Endothelial cell of hepatic sinusoid (primary cell): Measurements from ENCODE around the gene VNN1.

Source experiments
- in situ Hi-C: cut with HindIII; loops from 2 replicates; pipeline ENCODE4 v1.10.0; 2017; ENCODE audit warnings: low sequenced_read_pairs

Gene VNN1

DNA sequence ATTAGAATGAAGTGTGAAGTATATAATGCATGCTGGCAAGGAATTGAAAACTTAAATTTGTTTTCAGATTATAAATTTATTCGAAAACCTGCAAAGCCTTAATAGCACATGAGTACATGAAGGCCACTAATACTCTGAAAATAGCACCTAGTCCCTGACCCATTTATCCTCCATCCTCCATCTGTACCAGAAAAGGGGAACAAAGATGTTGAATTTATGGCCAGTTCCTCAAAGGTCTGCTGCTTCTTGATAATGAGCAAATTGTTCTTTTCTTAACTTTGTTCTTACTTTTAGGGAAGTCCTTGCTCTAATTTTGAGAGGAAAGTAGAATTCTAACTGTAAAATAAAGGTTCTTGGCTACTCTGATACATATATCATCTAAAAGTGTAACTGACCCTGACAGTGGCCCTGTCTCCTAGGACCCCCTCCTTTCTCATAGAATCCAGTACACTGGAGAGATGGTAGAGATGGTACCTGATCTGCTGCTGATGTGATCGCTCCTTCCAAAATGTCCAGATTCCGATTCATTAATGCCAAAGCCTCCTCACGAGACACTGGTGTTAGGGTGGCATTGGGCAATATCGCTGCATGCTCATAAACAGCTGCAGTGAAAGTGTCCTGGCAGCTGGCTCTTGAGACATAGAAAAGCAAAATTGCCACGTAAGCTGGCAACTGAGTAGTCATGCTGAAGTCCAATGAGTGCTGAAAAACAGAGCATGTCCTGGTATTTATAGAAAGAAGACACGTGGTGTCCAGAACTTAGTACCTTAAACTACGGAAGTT is at the start of gene VNN1:
VNN1 (minus strand) TSS at position 704 of the 783 bp plus-strand sequence; CDS start at position 684, 20 bp downstream.
- in situ Hi-C loops, result no loop called here

DNA sequence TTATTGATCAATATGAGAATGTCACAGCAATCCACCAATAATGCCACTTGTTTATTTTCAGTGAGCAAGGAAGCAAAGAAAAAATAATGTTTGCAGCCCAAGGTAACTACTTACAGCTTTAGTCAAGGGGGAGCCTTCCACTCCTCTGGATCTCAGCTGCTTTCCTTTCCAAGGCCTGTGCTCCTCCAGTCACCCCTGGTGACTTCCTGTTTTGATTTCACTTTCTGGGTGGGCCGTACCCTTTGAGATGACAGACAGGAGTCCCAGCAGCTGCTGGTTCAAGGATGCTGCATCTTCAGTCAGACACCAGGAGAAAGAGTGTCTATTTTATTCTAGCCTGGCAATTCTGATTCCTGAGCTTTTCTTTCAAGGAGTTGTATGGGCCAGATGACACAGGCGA is 49.4 kb upstream of the VNN1 start:
- in situ Hi-C loops, result no loop called here

- in situ Hi-C loops, result no loop called here
These were observed 46.4 kb upstream of the VNN1 start for GRCh38 chr6:132760256-132760655.

DNA sequence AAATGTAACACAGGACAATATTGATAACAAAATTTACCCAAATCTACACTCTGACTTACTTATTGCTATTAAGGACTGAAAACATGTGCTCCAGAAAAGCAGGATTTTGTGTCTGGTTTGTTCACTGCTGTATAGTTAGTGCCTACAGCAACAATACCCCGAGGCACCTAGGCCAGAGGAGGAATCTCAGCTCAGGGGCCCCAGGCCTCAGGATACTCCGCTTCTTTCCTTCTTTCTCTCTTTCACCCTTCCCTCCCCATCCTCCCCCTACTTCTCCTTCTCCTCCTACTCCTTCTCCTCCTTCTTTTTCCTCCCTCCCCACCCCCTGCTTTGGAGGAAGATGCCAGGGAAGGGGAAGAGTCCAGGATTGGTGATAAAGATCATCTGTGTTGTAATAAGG is 44.8 kb upstream of the VNN1 start:
- in situ Hi-C loops, result no loop called here

DNA sequence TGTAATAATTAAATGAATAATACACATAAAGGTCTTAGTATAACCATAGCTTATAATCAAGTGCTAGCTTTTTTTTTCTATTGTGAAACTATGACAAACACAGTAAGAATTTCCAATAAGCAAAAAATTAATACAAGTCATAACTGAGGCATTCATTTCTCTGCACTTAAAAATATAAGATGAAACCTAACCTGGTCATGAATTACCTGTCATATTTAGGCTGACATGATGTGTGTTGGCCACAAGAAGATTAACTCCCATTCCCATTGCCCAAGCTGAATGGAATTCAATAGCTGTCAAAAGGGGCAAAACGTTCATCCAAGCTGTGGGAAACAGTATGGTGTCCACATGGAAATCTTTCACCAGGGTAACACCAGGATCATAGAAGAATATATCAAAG is 38.4 kb upstream of the VNN1 start:
- in situ Hi-C loops, result no loop called here

GRCh38 chr6:132751828-132752227 is 38.0 kb upstream of the VNN1 start:
- in situ Hi-C loops, result no loop called here

GRCh38 chr6:132751306-132751705 is 37.5 kb upstream of the VNN1 start:
- in situ Hi-C loops, result no loop called here

DNA sequence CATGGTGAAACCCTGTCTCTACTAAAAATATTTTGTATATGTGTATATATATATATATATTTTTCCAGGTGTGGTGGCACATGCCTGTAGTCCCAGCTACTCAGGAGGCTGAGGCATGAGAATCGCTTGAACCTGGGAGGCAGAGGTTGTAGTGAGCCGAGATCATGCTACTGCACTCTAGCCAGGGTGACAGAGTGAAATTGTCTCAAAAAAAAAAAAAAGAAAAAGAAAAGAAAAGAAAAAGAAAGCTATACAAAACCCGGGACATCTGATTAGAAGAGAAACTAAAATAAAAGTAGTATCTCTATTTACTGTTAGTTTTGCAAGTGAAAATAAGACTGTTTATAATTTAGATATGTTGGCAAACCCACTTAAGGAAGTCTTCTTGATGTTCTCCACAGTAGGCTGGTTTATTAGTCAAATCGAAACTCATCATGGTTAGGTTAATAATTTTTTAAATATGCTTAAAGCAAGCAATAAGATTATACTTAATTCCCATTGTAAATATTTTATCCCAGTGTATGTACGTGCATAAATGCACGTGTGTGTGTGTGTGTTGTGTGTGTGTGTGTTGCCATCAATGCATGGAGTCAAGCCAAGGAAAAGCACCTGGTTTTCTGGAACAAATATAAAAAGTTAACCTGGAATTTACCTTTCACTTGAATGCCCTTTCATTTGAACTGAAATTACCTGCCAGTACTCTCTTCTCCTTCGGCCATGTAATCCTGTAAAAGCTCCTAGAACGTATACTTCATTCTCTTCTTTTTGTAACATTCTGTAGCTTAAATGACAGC is 36.8 kb upstream of the VNN1 start:
- in situ Hi-C loops, result no loop called here

GRCh38 chr6:132749111-132749510 is 35.3 kb upstream of the VNN1 start:
- in situ Hi-C loops, result no loop called here

GRCh38 chr6:132748446-132748845 is 34.6 kb upstream of the VNN1 start:
- in situ Hi-C loops, result no loop called here

DNA sequence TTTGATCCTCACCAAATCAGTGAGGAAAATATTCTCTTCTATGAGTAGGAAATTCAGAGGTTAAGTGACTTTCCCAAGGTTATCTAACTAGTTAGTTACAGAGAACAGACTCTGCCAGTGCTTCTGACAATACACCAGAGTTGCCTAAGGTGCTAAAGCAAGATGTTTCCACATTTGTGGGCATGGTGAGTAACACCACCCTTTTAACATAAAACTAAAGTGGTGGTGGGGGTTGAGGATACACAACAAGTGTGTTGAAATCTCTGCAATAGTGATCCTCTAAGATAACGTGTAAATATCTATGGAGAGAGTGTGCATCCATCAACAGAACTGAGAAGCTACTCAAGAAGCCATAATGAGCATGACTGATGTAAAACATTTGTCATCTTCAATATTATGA is 32.2 kb upstream of the VNN1 start:
- in situ Hi-C loops, result no loop called here

DNA sequence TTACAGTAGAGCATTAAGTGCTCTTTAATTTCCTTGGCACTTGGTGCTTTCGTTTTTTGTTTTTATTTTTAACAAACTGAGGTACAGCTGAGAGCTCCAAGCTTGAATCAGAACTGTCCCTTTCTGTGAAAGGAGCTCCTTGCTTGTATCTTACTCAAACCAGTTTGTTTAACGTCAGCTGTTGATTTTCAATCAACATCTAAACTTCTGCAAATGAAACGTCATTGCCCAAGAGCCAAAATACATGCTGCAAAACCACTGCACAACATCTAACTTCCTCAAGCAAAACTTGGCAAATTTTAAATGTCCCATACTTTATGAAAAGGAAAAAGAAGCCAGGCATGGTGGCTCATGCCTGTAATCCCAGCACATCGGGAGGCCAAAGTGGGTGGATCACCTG is 28.6 kb upstream of the VNN1 start:
- in situ Hi-C loops, result no loop called here

- in situ Hi-C loops, result no loop called here
These were observed 27.4 kb upstream of the VNN1 start for GRCh38 chr6:132741281-132741680.

- in situ Hi-C loops, result no loop called here
These were observed 22.4 kb upstream of the VNN1 start for GRCh38 chr6:132736239-132736638.

DNA sequence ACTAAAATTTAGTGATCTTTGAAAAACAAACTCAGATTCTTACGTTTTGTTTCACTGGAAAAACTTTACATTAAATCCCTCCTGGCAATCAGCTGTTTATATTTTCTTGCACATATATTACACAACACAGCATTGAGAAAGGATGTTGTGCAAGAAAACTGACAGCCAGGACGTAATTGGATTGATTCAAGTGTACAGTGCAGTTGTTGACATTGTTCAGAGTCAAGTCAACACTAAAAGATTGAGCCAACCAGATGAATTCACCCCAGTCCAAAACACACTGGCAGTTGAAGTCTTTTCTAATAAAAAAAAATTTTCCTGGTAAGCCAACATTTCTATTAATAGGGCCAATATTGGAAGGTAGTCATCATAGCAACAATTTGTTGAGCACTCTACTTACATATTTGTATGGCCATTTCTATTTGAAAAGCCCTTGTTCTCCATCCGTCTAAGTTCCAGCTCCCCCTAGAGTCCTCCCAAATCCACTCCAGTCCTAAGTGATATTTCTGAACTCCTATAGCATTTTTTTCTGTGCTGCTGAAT is 20.9 kb upstream of the VNN1 start:
- in situ Hi-C loops, result no loop called here

DNA sequence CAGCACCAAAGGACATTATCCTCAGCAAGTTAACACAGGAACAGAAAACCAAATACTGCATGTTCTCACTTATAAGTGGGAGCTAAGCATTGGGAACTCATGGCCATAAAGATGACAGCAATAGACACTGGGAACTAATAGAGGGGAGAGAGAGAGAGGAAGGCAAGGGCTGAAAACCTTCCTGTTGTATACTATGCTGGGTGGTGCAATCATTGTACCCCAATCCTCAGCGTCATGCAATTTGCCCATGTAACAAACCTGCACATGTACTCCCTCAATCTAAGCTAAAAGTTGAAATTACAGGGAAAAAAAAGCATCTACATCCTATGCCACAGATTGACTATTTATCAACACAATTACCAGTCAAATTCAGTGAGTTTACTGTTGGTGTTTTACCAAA is 20.0 kb upstream of the VNN1 start:
- in situ Hi-C loops, result no loop called here

DNA sequence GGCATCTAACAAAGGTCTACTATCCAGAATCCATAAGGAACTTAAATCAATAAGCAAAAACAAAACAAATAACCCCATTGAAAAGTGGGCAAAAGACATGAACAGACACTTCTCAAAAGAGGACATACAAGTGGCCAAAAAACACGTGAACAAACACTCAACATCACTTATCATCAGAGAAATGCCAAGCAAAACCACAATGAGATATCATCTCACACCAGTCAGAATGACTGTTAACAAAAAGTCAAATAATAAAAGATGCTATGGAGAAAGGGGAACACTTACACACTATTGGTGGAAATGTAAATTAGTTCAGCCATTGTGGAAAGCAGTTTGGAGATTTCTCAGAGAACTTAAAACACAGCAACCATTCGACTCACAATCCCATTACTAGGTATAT is 19.4 kb upstream of the VNN1 start:
- in situ Hi-C loops, result no loop called here

DNA sequence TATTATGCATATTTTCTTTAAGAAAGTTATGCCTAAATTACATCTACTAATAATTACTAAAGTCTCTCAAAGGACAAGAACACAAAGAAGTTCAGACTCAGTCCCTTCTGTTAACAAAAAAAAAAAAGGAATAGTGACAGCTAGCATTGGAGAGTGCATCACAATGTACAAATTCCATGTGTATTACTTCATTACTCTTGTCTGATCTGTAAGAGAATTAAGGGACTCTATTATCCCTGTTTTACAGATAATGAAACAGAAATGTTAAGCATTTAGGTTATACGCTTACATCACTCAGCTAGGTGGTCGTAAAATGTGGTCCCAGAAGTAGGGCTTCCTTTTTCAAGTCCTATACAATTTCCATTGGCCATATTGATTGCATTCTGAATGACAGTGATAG is 17.2 kb upstream of the VNN1 start:
- in situ Hi-C loops, result no loop called here

DNA sequence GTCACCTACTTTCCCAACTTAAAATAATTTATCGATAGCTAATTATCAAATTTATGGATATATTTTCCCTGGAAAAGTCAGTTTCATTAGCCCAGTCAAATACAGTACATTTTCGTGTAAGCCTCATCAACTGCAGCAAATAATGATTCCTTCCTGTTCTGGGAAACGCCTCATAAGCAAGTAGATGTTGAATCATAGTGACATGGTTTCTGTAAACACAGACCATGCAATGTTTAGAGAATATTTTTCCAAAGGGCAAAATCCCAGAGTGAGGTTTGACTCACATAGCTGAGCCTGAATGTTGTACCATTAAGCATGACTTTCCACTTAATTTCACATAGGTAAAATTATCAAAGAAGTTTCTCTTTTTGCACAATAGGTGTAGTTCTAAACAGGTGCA is 16.7 kb upstream of the VNN1 start:
- in situ Hi-C loops, result no loop called here

GRCh38 chr6:132728616-132729015 is 14.8 kb upstream of the VNN1 start:
- in situ Hi-C loops, result no loop called here

DNA sequence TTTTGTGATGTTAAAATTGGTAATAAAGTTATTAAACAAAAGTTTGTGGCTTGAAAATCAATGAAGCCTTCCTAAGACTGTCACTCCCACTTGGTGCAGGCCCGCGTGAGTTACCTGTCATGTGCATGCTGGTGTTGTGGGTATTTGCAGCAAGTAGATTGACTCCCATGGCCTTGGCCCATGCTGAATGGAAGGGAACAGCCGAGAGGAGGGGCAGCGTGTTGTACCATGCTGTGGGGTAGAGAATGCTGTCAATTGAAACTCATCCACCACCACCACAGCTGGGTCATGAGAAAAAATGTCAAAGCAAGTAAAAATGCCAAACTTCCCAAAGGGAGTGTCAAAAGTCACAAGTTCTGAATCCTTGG is 12.7 kb upstream of the VNN1 start:
- in situ Hi-C loops, result no loop called here

GRCh38 chr6:132725947-132726607 is 12.2 kb upstream of the VNN1 start:
- in situ Hi-C loops, result no loop called here
